GM18508 (cell line): Measurements from ENCODE around the gene CALHM1.
"Not testable (repeated sequence)": the region's sequence is repeated elsewhere in the genome, so short reads cannot be mapped to it uniquely, and the experiment has no call there.

Experiments used
- ATAC-seq: cut with Tn5 transposase; IDR thresholded peaks from one replicate; pipeline ENCODE4 v1.9.1; 2021; ENCODE audit warnings: moderate number of reproducible peaks; ENCODE audit not compliant: insufficient read depth, unreplicated experiment

The CALHM1 gene, protein sequence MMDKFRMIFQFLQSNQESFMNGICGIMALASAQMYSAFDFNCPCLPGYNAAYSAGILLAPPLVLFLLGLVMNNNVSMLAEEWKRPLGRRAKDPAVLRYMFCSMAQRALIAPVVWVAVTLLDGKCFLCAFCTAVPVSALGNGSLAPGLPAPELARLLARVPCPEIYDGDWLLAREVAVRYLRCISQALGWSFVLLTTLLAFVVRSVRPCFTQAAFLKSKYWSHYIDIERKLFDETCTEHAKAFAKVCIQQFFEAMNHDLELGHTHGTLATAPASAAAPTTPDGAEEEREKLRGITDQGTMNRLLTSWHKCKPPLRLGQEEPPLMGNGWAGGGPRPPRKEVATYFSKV

GRCh38 chr10:103458720-103459119, at the start of gene CALHM1:
TSS of gene CALHM1 (minus strand) at chr10:103458900. CDS start at chr10:103458751, 149 bp downstream.
- no peak for ATAC-seq

GRCh38 chr10:103507235-103508191, 48.8 kb upstream of the CALHM1 start:
- no peak for ATAC-seq

- no peak for ATAC-seq
Measured at GRCh38 chr10:103506061-103506460, 47.4 kb upstream of the CALHM1 start.

- ATAC-seq = no peak
Measured at GRCh38 chr10:103504181-103504783, 45.6 kb upstream of the CALHM1 start.

- ATAC-seq = not testable (repeated sequence)
Measured at GRCh38 chr10:103503777-103504176, 45.1 kb upstream of the CALHM1 start.

DNA sequence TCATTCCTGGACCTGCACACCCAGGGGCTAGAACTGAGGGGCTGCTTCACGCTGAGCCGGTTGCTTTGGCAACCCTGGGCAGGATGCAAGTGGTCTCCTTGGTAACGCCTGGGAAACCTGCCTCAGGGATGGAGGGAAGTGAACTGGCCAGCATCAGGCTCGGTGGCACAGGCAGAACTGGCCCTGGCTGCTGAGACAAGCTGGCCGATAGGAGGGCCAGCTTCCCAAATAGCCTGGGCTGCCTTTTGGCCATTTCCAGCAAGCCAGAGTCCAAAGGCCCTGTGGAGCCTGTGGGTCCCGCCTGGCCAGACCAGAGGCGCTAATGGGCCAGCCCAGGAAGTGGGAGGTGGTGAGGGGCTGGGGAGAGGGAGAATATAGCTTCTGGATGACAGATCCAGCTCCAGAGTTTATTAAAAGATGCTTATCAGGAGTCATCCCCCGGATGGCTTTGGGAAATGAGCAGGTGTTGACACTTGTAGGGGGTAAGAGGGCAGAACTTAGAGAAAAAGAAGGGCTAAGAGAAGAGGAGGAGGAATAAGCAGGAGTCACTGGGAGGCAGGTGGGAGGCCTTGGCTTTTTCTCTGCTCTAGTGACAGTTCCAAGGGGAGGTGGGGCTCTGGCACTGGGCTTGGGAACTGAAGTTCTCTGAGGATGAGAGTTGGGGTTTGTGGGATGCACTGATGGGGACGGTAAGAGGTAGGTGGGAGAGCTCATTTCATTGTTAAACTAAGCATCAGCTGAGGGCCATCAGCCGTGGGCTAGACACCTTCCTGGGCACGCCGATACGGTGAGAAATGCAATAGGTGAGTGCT, 44.4 kb upstream of the CALHM1 start:
- no peak for ATAC-seq

DNA sequence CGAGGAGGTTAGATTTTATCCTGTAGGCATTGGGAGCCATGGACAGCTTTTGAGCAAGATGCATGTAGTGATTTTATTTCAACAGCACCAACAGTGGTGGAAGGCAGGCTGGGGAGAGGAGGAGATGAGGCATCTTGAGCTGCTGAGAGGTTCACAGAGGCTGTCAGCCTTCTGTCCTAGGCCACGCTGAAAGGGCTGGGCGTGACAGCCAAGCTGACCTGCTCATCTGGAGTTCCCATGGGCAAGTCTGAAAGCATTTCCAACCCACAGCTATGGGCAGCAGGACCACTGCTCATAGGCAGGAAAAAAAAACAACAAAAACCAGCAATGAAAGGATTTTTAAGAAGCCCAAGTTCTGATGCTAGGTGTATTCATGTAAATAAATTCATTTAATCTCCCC, 42.5 kb upstream of the CALHM1 start:
- ATAC-seq = no peak

- no peak for ATAC-seq
Measured at GRCh38 chr10:103500481-103500880, 41.8 kb upstream of the CALHM1 start.

GRCh38 chr10:103499881-103500280, 41.2 kb upstream of the CALHM1 start:
- ATAC-seq = no peak

- no peak for ATAC-seq
Measured at GRCh38 chr10:103498936-103499638, 40.4 kb upstream of the CALHM1 start.

- ATAC-seq = no peak
Measured at GRCh38 chr10:103497161-103497915, 38.6 kb upstream of the CALHM1 start.

GRCh38 chr10:103495321-103495720, 36.6 kb upstream of the CALHM1 start:
- no peak for ATAC-seq

DNA sequence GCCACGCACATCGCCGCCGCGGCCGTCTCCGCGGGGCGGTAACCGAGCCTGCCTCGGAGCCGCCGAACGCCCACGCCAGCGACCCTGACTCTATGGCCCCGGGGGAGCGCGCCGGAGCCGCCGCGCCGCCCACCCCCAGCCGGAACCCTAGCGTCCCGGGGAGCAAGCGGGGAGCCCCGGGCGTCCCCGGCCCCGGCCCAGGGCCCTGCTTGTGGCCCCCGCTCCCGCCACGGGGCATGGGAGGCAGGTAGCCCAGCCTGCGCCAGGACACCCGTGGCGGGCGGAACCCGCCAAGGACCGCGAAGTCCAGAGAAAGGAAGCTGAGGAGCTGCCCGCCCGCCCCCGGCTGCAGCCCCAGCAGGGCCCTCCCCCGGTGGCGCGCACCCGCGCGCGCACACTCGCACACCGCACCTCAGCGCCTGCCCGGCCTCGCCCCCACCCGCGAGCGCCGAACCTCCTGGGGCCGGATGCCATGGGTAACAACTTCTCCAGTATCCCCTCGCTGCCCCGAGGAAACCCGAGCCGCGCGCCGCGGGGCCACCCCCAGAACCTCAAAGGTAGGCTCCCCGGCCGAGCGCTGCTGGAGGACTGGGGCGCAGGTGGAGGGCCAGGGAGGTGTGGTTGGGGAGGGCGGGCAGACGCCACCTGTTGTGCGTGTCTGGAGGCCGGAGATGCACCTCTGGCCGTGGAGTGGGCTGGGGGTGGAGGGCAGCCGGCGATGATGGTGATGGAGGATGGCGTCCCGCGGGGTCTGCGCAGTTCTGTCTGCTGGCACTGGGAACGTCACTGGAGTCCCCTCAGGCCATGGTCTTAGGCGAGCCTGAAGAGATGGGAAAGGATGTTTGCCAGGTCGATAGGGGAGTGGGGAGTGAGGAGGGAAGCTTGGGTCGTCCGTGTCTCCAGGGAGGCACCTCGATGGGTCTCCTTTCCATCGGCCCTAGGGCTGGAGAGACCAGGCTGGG, 35.5 kb upstream of the CALHM1 start:
- ATAC-seq = no peak

- ATAC-seq = no peak
Measured at GRCh38 chr10:103493362-103493915, 34.7 kb upstream of the CALHM1 start, which contains the start of gene NEURL1. TSS of gene NEURL1 (plus strand) at chr10:103493705. CDS start at chr10:103494388, 683 bp downstream.

- no peak for ATAC-seq
Measured at GRCh38 chr10:103492655-103493261, 34.1 kb upstream of the CALHM1 start.

DNA sequence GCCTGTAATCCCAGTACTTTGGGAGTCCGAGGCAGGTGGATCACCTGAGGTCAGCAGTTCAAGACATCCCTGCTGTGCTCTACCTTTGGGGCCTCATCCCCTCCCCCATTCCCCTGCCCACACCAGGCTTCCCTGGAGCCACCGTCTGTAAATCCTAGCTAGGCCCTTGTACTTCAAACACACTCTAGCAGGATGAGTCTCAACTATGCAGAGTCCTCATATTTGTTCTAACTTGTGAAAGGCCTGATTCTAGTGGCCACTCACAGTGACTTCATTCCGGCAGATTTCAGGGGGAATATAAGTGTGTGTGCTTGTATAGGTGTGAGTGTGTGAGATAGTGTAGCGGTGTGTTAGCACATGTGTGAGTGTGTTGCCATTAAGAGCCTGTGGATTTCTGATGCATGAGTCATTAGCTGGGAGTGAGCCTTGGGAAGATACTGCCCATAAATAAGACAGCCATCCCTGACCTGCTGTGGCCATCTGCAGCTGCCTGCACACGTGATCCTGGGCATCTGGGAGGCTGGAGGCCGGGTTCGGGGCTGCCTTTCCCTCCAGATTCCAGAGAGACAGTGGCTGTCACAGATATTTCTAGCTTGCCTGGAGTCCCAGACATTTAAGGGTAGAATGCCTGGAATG, 33.1 kb upstream of the CALHM1 start:
- ATAC-seq = no peak
